Peyer's patch (tissue), 4 donors: Measurements from ENCODE around the gene PDE4D.

Source experiments
- CTCF ChIP-seq, 6 experiments: fragments of 450-650 bp in 4 of 6; fragments of 200-600 bp in 2 of 6; sonication (generic) in 1 of 6; IDR thresholded peaks; one replicate each; pipeline ENCODE4 v1.5.1; 2017 to 2019; ENCODE audit warnings: antibody characterized with exemption in 6 of 6, mild to moderate bottlenecking in 3 of 6, moderate library complexity in 1 of 6
- POLR2A ChIP-seq, 2 donors: fragments of 450-650 bp; IDR thresholded peaks; one replicate each; pipeline ENCODE4 v1.5.1; 2017; ENCODE audit warnings: antibody characterized with exemption in 2 of 2, mild to moderate bottlenecking in 2 of 2, moderate library complexity in 2 of 2

DNA sequence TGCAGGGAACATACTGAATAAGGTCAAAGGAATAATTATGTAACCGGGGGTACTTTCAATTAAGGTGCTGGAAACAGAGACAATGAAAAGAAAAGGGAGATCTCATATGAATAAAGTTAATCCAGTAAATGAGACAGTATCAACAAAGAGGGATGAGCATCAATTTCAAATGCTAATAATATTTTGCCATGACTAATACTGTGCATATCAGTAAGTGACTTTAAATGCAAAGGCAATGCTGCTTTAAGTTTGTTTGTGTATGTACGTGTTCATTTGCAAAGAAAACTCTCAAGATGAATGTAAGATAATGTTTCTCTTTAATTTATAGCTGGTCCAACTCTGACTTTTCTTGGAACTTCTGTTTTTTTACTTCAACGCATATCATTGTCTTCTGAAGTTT lies 139.9 kb downstream of the PDE4D start:
- TF ChIP-seq CTCF (IDR thresholded peaks at IDR 0.05) (no peak), POLR2A (IDR thresholded peaks at IDR 0.05) (no peak)
